ENCODE results near the gene SELENOF. TPM values are rescaled to one million over a fixed set of nuclear protein-coding genes. Genes with fewer than 3 reads are reported as not detected.
A peak's percentile ranks its signal among the peaks of the same experiment; 100 is the strongest.

The SELENOF gene
- total RNA-seq: 105 TPM

DNA sequence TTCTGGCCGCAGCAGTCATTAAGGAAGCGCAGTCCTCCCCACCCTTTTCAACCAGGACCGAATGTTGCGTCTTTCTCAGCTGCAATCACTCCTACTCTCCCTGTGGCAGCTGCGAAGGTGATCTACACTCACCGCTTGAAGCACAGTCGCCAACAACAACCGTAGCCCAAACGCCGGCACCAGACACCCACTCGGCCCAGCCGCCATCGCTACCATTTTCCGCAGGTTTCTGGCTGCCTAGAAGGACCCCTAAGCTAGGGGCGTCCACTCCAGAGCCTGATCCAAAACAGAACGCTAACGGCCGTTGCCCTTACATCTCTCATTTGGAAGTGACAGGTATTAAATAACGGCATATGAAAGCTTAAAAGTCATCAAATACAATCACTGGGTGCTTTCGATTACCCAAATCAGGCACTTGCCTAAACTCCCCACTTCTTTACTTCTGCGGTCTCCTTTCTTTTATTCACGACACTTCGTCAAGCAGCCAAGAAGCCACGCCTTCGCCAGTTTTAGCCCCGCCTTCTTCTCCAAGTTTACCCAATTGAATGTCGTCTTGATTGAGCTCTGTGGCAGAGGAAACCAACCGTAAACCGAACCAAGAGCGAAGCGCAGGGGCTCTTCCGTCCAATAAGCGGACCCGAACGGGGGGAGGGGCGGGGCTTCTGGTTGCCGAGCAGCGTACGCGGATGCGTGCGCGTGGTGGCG lies at the start of gene SELENOF:
Gene SELENOF (minus strand): TSS at position 231 of the 705 bp plus-strand sequence. CDS start 15 bp downstream, at position 216.
- peak; percentile 99 for DNase-seq (ENCODE audit: low spot score)
- peak; percentile 89 for ATAC-seq

DNA sequence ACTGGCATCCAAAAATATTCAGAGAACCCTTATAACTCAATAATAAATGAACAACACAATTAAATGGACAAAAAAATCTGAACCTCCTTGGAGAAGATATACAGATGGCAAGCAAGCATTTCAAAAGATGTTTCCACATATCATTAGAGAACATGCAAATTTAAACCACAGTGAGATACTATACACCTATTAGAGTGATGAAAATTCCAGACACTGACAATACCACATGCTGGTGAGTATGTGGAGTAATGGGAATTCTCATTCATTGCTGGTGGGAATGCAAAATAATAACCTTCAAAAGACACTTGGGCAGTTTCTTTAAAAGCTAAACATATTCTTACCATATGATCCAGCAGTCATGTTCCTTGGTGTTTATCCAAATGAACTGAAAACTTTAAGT lies 46.6 kb upstream of the SELENOF start:
- ATAC-seq (peak; percentile 34), DNase-seq (ENCODE audit: low spot score) (no peak)

DNA sequence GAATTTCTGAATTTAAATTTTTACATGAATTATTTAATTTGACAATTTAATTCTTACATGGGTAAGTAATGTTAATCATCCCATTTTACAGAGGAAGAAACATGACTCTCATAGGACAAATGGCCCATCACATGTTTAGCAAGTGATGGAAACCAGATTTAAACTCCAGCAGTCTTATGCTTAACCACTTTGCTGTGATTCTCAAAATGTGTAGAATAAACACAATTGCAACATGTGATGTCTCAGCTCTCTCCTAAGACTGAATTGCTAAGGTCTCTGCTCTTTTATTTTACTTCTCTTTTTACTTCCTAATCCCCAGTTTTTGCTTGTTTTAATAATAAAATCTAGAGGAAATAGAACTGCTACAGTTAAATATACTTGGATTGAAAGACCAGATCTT lies 43.3 kb upstream of the SELENOF start:
- ATAC-seq: no peak
- DNase-seq (ENCODE audit: low spot score): no peak

DNA sequence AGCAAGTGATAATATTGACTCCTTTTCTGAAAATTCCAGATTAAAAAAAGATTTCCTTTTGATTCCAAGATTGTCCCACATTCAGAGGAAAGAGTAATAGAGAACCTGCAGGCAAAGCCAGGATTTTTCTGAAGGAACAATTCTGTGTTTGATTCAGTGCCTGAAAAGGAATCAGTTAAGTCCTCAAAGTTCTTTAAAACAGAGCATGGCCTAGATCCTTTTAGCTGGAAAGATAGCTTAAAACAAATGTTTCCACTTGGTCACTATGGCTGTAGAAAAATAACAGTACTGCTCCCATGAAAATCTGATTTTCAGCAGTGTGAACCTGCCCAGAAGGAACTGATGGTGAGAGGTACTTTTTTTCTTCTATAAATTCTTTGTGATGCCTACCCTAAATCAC lies 42.3 kb upstream of the SELENOF start:
- ATAC-seq: no peak
- DNase-seq (ENCODE audit: low spot score): no peak

DNA sequence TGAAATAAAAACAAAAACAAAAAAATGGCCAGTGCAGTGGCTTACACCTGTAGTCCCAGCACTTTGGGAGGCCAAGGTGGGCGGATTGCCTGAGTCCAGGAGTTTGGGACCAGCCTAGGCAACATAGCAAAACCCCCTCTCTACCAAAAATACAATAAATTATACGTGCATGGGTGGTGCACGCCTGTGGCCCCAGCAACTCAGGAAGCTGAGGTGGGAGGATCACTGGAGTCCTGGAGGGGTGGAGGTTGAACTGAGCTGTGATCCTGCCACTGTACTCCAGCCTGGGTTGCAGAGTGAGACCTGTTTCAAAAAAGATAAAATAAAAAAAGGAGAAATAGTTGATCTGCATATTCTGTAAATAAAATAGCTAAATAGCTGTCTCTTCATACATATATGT lies 41.8 kb upstream of the SELENOF start:
- no peak for DNase-seq (ENCODE audit: low spot score)

DNA sequence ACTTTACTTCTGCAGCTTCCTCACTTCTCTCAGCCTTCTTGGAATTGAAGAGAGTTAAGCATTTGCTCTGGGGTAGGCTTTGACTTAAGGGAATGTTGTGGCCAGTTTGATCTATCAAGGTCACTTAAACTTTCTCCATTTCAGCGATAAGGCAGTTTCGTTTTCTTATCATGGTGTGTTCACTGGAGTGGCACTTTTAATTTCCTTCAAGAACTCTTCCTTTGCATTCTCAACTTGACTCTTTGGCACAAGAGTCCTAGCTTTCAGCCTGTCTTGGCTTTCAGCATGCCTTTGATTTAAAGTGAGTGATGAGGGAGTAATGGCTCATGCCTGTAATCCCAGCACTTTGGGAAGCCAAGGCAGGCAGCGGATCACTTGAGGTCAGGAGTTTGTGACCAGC lies 39.2 kb upstream of the SELENOF start:
- no peak for DNase-seq (ENCODE audit: low spot score)
- ATAC-seq: no peak

More for the DNA sequence above, 41.8 kb upstream of the SELENOF start:
- no peak for ATAC-seq

DNA sequence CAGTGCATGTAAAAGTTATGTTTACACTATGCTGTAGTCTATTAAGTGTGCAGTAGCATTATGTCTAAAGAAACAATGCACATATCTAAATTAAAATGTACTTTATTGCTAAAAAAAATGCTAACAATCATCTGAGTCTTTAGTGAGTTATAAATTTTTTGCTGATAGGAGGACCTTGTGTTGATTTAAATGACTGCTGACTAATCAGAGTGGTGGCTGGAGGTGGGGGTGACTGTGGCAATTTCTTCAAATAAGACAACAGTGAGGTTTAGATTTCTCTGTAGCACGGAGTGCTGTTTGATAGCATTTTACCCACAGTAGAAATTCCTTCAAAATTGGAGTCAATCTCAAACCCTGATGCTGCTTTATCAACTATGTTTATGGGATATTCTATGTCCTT lies 37.5 kb upstream of the SELENOF start:
- DNase-seq (ENCODE audit: low spot score) (no peak), ATAC-seq (no peak)

DNA sequence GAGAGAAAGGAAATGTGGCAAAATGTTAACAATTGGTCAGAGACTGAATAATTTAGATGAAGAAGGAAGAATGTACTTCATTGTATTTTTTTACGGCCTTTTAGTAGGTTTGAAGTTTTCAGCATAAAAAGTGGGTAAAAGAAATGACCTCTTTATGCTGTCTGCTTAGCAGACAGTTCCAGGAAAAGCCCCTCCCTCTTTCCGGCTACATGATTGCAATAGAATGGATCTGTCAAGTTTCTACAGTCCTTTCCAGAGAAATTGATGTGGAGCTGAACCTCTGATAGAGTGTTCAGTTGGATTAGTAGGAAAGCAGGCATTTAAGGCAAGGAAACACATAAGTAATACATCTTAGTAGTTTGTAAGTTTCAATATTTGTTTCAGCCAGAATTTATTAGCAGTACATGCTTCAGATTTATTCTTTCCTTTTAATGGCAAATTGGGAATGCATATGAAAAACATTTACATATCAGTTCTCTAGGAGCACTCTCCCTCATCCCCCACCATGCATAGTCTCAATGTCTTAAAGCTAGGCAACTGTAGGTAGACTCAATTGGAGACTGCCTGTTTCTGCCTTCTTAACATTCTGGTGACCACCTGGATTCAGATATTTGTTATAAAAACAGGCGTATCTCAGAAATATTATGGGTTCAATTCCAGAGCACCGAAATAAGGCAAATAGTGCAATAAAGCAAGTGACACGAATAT lies 36.9 kb upstream of the SELENOF start:
- ATAC-seq: no peak
- no peak for DNase-seq (ENCODE audit: low spot score)

DNA sequence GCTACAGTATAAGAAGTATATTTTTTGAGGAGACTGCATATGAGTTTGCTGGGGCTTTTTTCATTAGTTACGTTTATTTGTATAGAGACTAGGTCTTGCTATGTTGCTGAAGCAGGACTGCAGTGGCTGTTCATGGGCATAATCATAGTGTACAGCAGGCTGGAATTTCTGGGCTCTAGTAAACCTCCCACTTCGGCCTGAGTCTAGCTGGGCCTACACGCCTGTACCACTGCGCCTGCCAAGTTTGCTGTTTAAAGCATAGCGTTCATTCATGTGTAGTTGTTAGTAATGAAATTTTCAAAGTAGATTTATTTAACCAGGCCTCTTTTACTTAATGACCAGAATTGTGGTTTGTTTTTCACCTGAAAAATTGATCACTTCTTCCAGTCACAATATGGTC lies 34.3 kb upstream of the SELENOF start:
- ATAC-seq: no peak
- DNase-seq (ENCODE audit: low spot score): no peak

DNA sequence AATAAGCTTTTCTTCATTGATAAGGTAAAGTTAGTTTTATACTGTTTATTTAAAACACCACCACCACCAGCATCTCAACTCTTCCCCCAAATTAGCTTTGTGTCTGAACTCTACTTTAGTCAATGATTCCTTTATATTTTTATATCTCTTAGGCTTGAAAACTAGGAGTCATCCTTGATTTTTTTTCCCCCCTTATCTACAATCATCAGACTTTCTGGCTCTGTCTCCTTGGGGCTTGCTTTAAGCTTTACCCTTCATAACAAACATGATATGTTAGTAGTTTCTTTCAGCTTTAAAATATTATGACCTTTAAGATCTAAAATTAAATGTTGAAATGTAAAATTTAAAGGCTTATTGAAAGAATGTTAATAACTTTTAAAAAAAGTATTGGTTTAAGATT lies 28.8 kb upstream of the SELENOF start:
- no peak for DNase-seq (ENCODE audit: low spot score)
- no peak for ATAC-seq

DNA sequence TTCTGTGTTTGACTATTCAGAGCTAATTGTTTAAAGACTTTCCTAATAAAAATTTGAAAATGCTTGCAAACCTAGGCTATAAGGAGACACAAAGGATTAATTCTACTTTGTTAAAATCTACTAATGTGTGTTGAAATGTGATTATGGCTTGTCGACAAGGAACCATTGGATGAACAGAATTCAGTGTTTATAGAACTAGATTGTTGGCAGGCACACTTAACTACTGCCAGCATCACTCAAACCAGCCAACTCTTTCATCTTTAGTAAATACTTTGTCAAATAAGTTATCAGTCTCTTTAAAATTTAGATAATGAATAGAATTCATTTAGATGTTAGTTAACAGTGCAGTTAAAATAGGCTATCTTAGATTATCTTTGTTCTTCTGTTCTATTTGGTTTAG lies 28.1 kb upstream of the SELENOF start:
- ATAC-seq: peak; percentile 75
- no peak for DNase-seq (ENCODE audit: low spot score)

DNA sequence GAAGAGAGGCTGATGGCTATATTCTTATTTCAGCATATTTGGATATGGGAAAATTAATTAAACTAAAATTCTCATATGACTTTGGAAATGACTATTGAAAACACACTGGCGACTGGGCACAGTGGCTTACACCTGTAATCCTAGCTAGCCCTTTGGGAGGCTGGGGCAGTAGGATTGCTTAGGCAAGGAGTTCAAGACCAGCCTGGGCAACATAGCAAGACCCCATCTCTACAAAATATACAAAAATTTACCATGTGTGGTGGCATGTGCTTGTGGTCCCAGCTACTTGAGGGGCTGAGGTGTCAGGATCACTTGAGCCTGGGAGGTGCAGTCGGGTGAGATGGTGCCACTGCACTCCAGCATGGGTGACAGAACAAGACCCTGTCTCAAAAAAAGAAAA lies 26.7 kb upstream of the SELENOF start:
- ATAC-seq (no peak), DNase-seq (ENCODE audit: low spot score) (no peak)

DNA sequence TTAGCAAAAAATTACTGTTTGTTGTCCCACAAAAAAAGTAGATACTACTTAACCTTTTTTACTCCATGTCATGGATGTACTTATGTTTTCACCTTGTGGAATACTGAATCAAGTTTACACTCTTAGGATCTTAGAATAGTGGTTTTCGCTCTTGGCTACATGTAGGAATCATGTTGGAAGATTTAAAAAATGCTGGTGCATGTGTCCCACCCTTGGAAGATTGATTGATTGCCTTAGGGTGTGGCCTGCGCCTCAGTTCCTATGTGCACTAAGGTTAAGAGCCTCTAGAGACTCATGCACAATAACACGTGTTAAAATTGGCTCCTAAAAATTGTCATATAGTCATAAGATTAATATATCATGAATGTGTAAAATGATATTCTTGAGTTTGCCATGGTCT lies 25.5 kb upstream of the SELENOF start:
- DNase-seq (ENCODE audit: low spot score): no peak
- ATAC-seq: no peak

DNA sequence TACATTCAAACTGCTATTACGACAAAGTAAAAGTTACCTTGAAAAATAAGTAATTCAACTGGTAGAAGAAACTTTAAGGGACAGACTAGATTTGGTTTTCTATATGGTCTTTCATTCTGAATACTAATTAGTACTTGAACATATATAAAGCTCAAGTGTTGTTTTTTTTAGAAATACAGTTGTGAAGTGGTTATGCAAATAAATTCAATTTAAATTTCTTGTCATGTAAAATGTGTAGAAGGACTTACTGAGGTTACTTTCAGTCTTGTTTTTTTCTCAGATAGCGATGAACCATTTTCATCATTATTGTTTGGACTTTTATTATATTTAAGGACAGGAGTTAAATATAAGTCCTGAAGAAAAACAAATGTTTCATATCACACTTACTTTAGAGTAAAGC lies 24.9 kb upstream of the SELENOF start:
- DNase-seq (ENCODE audit: low spot score): no peak
- no peak for ATAC-seq

DNA sequence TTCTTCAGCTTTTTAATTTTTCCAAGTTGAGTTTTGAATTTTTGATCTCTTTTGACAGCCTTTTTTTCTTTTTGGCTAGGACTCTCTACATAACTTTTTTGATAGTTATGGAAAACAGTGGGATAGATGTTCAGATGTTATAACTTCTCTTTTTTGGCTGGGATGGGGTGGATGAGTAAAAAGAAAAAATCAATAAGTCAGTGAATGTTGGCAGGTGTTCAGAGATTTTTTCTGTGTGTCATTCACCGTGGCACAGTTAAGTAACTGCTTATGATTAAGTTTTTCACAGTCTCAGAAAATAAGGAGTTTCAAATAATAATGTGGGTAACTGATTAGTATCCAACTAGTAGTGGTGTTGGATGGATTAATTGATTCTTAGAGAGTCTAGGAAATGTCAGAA lies 24.5 kb upstream of the SELENOF start:
- no peak for DNase-seq (ENCODE audit: low spot score)
- ATAC-seq: peak; percentile 84

DNA sequence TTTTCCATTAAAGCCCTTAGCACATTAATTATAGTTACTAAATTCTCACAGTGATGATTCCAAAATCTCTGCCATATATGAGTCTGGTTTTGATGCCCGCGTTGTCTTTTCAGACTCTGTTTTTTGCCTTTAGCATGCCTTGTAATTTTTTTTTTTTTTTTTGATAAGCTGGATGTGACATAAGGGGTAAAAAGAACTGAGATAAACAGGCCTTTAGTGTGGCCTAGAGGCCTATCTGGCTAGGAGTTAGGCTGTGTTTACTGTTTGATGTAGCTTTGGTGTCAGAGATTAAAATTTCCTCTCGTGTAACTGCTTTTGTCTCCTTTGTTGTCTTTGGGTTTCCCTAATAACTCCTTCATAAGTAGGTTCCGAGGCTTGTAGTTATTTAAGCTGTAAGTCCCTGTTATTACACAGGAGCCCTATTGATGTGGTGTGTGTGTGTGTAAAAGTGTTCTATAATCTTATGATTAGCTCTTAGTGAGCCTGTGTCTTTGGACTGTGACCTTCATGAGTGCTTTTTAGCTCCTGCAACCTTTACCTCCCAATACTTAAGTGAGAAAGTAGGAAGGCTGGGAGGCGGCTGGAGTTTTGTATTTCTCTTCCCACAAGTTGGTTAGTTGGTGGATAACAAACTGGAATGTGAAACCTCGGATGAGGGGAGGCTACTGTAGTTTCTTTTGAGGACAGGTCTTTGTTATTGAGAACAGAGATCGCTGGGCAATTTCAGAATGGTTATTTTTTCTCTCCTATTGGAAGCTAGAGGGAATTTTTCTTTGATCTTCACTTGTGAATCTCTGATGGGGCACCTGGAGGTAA lies 19.8 kb upstream of the SELENOF start:
- peak; percentile 36 for ATAC-seq
- no peak for DNase-seq (ENCODE audit: low spot score)

DNA sequence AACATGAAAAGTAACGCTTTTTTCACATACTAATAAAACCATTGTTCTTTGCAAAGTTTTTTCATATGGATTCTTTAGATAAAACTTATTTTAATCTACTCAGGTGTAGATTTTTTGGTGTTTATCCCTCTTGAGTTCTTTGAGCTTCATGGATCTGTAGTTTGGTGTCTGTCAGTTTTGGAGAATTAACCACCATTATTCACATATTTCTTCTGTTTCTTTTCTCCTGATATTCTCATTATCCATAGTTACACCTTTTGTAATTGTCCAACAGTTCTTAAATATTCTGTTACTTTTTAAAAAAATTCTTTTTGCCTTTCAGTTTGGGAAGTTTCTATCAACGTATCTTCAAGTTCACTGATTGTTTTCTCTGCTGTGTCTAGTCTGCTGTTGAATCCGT lies 19.1 kb upstream of the SELENOF start:
- no peak for DNase-seq (ENCODE audit: low spot score)
- ATAC-seq: no peak

DNA sequence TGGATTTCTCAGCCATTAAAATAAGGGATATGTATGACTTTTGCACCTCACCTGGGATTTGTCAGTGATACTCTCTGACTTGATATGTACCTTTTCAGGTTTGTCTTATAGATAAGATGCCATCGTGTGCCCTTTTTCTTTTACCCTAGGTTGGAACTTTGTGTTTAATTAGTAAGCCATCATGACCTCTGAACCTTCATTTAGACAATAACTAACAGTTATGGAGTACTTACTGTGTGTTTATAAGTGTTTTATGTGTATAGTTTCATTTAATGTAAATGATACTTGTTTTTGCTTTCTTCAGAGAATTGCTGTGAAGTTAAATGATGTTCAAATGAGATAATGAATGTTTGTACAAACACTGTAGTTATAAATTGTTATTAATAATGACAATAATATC lies 14.9 kb upstream of the SELENOF start:
- DNase-seq (ENCODE audit: low spot score) (no peak), ATAC-seq (no peak)

DNA sequence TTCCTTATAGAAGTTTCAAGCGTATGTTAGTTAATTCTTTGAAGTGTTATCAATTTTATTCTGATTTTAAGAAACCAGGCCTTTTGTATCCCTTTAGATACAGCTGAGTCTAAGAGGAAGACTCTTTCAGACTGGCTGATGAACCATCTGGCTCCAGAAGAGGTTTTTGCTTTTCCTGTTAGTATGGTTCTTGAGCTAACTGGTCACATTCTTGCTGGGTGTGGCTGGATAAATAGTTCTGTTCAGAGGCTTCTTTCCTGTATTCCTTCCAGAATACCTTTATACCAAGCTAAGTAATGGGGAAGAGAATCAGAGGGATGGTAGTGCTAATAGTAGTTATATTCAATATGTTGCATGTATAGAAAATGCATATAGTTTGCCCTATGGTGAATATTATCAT lies 13.0 kb upstream of the SELENOF start:
- DNase-seq (ENCODE audit: low spot score) (no peak), ATAC-seq (no peak)

DNA sequence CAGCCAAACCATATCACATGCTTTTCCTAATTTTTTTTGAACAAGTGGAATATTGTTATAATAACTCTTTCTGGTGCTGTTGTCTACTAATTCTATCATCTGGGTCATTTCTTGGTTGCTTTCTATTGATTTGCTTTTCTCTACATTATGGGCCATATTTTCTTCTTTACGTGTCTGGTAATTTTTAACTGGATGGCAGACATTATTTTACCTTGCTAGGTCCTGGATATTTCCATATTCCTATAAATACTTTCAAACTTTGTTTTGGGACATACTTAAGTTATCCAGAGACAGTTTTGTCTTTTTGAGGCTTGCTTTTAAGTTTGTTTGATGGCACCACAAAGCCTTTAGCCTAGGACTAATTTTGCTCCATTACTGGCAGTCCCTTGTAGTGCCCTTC lies 11.8 kb upstream of the SELENOF start:
- DNase-seq (ENCODE audit: low spot score): no peak
- ATAC-seq: no peak

DNA sequence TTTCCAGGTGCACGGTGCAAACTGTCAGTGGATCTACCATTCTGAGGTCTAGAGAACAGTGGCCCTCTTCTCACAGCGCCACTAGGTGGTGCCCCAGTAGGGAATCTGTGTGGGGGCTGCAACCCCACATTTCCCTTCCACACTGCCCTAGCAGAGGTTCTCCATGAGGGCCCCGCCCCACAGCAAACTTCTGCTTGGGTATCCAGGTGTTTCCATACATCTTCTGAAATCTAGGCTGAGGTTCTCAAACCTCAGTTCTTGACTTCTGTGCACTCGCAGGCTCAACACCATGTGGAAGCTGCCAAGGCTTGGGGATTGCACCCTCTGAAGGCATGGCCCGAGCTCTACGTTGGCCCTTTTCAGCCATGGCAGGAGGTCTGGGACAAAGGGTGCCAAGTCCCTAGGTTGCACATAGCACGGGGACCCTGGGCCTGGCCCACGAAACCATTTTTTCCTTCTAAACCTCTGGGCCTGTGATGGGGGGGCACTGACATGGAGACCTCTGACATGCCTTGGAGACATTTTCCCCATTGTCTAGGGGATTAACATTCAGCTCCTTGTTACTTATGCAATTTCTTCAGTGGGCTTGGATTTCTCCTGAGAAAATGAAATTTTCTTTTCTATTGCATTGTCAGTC lies 10.5 kb upstream of the SELENOF start:
- DNase-seq (ENCODE audit: low spot score): no peak
- ATAC-seq: no peak
